ENCODE results near the gene AP2M1.

- TF ChIP-seq, protein P1, sequence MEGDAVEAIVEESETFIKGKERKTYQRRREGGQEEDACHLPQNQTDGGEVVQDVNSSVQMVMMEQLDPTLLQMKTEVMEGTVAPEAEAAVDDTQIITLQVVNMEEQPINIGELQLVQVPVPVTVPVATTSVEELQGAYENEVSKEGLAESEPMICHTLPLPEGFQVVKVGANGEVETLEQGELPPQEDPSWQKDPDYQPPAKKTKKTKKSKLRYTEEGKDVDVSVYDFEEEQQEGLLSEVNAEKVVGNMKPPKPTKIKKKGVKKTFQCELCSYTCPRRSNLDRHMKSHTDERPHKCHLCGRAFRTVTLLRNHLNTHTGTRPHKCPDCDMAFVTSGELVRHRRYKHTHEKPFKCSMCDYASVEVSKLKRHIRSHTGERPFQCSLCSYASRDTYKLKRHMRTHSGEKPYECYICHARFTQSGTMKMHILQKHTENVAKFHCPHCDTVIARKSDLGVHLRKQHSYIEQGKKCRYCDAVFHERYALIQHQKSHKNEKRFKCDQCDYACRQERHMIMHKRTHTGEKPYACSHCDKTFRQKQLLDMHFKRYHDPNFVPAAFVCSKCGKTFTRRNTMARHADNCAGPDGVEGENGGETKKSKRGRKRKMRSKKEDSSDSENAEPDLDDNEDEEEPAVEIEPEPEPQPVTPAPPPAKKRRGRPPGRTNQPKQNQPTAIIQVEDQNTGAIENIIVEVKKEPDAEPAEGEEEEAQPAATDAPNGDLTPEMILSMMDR (IDR thresholded peaks at IDR 0.05) = no peak
- TF ChIP-seq POLR2A (IDR thresholded peaks at IDR 0.05) (no peak), POLR2AphosphoS5 (IDR thresholded peaks at IDR 0.05) (no peak)
Measured at GRCh38 chr3:184144505-184144904, 30.1 kb upstream of the AP2M1 start.

All from breast epithelium (tissue), 3 donors.